GM21447 (cell line): ENCODE results near the gene DAB1.
"Not testable (repeated sequence)": the region's sequence is repeated elsewhere in the genome, so short reads cannot be mapped to it uniquely, and the experiment has no call there.

ENCODE experiments used
- ATAC-seq: cut with Tn5 transposase; IDR thresholded peaks from one replicate; pipeline ENCODE4 v1.9.1; 2021; ENCODE audit not compliant: unreplicated experiment

The DAB1 gene

DNA sequence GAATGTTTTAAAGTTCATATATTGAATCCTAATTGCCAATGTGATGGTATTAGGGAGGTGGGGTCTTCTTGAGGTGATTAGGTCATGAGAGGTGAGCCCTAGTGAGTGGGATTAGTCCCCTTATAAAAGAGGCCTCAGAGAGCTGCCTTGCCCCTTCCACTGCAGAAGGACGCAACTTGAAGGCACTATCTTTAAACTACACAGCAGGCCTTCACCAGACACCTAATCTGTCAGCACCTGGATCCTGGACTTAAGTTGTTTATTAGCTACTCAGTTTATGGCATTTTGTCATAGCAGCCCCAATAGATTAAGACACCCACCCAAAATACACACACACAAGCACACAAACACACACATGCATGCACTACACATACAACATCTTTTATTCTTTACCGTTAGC, 61.4 kb downstream of the DAB1 start:
- no peak for ATAC-seq

GRCh38 chr1:57361516-57361915, 62.3 kb downstream of the DAB1 start:
- no peak for ATAC-seq

DNA sequence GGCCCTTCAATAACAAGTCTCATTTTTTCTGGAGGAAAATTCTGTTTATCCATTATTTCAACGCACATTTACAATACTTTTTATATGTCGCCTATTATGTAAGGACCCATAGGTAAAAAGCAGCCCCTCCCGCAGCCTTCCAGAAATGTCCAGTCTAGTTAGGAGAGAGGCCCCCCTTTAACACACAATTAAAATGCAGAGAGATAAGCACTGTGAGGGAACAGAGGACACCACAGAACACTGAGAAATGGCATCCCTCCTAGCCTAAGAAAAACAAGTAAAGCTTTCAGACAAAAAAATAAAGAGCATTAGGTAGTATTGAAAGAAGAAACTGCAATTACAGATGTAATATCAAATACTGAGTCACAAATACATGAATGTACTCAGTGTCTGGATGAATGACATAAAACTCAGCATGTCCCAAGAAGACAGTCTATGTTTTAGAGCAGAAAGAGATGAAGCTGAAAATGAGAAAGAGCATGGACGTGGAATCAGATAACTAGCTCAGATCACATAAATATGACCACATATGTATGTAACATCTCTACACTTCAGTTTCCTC, 62.9 kb downstream of the DAB1 start:
- no peak for ATAC-seq

DNA sequence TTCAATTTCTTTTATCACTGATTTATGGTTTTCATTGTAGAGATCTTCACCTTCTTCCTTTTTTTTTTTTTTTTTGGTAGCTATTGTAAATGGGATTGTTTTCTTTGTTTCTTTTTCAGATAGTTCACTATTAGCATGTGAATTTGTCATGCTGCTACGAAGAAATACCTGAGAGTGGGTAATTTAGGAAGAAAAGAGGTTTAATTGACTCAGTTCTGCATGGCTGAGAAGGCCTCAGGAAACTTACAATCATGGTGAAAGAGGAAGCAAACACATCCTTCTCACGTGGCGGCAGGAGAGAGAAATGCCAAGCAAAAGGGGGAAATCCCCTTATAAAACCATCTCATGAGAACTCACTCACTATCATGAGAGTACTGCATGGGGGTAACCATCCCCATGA, 66.4 kb downstream of the DAB1 start:
- no peak for ATAC-seq

DNA sequence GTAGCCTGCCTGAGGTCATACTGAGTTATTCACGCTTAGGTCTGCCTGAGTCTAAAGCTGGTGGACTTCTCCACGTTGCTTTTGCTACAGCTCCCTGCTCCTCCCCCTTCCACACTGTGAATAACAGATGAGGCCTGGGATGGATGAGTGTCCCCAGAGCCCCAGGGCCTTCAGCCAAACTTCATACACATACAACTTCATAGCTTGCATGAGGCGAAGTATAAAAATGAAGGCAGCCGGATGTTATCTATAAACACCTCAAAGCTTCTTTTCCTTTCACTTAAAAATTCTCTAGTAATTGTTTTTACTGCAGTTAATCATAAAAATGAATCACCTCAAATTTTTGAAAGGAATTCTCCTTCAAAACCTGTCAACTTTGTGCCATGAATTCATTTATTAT, 70.2 kb downstream of the DAB1 start:
- ATAC-seq: no peak

DNA sequence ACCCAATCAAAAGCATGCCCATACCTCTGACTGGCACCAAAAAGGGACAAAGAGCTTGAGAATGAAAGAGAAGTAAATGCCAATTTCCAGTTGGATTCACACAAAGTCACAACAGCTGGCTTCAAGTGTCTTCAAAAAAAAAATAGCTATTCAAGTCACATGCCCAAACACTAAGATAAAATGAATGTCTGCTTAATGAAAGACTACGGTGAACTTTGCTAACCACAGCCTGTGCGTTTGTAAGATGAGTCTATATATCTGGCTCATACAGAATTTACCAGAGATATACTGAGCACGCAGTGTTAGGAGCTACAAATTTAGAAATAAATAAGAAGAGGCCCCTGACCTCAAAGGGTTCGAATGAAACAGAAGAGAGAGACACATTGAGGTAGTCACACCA, 73.2 kb downstream of the DAB1 start:
- no peak for ATAC-seq

DNA sequence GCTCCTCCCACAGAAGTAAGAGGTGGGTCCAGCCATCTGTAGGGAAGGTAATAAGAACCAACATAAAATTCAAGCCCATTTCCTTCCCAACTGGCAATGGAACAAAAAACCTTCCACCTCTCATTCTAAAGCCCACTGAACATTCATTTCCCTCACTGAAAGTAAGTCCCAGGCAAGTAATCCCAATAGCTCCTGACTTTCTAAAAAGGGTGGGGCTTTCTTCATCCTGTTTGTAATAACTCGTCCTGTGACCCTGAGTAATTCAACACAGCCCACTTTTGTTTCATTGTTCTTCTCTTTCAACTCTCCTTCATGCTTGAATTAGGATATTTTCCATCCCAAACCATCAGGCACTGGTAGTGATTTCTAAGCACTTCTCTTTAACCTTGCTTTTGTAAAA, 74.9 kb downstream of the DAB1 start:
- no peak for ATAC-seq

GRCh38 chr1:57345916-57346315, 77.9 kb downstream of the DAB1 start:
- ATAC-seq: no peak

DNA sequence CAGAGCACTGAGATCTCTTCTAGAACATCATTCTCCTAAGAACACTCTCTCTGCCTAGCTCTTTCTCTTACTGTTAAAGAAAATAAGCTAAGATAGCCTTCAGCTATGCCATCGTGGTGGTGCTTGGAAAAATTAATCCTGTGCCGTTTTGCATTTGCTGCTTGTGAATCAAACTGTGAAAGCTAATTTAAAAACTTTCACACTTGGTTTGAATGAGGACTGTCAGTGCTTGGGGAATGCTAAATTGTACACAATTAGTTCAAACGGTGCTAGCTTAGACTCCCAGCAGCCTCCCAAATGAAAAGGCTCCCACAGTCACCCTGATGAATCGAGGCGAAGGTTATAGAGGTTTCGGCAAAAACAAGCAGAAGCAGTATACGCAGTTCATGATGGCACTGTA, 79.6 kb downstream of the DAB1 start:
- ATAC-seq: no peak

DNA sequence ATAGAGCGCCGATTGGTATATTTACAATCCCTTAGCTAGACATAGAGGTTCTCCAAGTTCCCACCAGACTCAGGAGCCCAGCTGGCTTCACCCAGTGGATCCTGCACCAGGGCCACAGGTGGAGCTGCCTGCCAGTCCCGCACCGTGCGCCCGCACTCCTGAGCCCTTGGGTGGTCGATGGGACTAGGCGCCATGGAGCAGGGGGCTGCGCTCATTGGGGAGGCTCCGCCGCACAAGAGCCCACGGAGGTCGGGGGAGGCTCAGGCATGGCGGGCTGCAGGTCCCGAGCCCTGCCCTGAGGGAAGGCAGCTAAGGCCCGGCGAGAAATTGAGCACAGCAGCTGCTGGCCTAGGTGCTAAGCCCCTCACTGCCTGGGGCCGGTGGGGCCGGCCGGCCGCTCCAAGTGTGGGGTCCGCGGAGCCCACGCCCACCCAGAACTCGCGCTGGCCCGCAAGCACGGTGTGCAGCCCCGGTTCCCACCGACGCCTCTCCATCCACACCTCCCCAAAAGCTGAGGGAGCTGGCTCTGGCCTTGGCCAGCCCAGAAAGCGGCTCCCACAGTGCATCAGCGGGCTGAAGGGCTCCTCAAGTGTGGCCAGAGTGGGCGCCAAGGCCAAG, 80.5 kb downstream of the DAB1 start:
- ATAC-seq: not testable (repeated sequence)

GRCh38 chr1:57341721-57342120, 82.1 kb downstream of the DAB1 start:
- ATAC-seq: no peak

GRCh38 chr1:57340334-57341070, 83.4 kb downstream of the DAB1 start:
- no peak for ATAC-seq

GRCh38 chr1:57337623-57338022, 86.2 kb downstream of the DAB1 start:
- no peak for ATAC-seq

- ATAC-seq: no peak
These were observed 87.1 kb downstream of the DAB1 start for GRCh38 chr1:57336793-57337192.

DNA sequence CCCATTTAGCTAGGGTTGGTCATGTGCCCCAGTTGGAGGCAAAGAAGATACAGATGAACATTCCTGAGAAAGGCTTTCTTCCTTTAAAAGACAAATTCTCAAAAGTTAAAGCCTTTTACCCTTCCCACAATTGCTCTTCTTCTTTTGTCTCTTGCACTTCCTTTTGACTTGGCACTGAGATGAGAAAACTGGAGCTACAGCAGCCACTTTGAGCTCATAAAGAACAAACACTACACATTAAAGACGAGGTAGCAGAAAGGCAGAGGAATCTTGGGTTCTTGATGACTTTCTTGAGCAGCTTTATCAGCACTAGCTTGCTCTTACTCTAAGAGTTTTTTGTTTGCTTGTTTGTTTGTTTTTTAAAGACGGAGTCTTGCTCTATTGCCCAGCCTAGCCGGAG, 92.2 kb downstream of the DAB1 start:
- ATAC-seq: no peak

DNA sequence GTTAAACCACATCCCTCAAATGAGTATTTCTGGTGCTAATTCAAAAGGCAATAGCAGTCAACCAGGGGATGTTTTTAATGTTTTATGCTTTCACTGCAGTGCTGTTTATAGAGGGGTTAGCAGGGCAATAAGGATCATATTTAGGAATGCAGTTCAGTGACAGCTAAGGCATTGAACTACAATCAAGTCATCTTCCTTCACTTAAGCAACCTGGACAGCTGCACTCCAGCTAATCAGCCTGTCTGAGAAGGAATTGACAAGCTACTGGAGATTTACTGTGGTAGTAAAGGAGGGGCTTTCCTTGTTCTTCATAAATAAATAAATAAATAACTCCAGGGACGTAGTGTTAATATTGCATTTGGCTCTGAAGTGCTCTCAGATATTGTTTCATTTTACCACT, 93.9 kb downstream of the DAB1 start:
- no peak for ATAC-seq

DNA sequence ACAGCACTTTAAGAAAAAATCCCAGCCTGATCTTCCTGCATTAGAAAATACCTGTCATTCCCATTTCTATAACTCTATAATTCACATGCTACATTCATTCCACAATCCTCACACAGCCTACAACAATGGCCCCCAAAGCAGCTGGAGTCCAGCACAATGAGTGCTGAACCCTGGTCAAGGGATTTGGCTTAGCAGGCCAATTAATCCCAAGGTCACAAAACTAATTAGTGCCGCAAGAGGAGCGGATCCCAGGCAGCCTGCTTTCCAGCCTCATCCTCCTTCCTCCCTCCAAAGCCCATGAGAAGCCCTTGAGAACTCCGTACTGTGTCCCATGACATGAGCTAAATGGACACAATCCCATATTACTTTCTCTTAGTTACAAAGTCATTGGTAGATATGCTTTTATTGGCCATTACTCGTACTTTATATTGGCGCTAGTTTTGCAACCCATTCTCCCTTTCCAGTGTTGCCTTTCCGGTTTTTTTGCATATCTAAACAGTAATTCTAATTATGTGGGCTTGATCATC, 94.8 kb downstream of the DAB1 start:
- ATAC-seq: no peak

- ATAC-seq: no peak
These were observed 95.9 kb downstream of the DAB1 start for GRCh38 chr1:57327946-57328345.

GRCh38 chr1:57327336-57327735, 96.5 kb downstream of the DAB1 start:
- ATAC-seq: no peak

DNA sequence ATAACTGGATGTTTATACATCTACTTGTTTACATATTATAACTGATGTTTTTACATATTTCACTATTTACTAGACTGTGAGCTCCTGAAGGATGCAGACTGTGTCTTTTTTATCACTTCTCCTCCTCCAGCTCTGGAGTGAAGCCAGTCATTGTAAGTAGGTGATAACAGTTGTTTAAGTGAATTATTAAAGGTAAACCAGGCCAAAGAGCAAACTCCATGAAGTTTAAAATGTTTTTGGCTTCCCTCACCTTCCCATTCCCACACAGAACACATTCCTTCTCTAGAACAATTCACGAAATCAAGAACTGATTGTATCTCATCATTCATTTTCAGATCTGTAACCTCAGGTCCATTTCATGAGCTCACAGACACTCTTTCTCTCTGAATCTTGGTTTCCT, 98.3 kb downstream of the DAB1 start:
- ATAC-seq: no peak

DNA sequence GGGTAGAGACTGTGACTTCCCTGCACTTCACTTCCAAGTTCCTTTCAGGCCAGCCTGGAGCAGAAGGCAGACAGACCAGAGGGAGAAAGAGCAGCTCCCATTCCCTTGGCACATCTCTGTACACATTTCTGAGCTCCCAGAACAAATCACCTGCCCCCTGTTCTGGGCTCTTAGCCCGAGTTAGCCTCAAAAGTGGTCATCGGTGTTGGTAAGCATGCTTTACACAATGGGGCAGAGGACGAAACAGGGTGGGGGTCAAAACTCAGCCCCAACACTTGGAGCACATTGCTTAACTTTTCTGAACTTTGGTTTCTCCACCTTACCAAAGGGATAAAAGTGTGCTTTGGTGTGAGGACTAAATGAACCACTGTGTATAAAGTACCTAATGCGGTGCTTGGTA, 98.7 kb downstream of the DAB1 start:
- ATAC-seq: no peak

DNA sequence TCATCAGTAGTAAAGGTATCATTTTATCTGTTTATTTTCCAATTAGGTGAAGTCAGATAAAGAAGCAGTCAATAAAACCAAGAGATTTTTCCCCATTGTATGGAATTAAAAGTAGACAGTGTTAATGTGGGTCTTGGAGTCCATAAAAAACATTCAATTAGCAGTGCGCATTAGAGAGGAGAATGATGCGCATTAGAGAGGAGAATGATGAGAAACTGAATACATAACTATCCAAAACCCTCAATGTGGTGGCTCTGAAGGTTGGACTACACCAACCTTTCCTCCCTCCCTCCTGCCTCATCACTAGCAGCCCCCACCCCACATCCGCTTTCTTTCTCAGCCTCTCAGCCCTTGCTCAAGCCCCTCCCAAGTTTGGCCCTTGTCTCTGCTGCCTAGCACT, 99.5 kb downstream of the DAB1 start:
- no peak for ATAC-seq
